ENCODE results near the gene DEPDC7.

- no peak for TF ChIP-seq CTCF (IDR thresholded peaks at IDR 0.05)
- no peak for TF ChIP-seq EP300 (IDR thresholded peaks at IDR 0.05)
Observed at GRCh38 chr11:32990481-32990880, 25.2 kb upstream of the DEPDC7 start.
